Measurements from ENCODE around the gene MFSD6.

DNA sequence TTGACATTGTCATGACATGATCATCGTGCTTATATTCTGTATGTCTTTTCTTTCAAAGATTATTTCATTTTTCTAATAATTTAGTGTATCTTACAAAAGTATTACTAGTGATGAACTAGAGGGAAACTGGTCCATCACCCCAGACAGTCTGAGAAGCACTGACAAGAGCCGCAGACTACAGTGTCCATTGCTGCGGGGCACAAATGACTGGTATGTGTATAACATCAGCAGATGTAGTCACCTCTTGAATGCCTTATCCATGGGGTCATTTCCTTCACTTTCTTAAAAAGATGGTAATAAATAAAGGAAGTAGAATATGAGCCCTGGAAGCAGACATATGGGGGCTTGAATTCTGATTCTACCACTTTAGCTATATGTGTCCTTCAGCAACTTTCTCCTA, 96.8 kb downstream of the MFSD6 start:
- TF ChIP-seq POLR2A (IDR thresholded peaks at IDR 0.05), result no peak
- TF ChIP-seq CTCF (IDR thresholded peaks at IDR 0.05 in 8 of 11, conservative IDR thresholded peaks at IDR 0.05 in 3 of 11), result no peak
